ENCODE results near the gene CNGB1. TPM values are rescaled to one million over a fixed set of nuclear protein-coding genes. Genes with fewer than 3 reads are reported as not detected.

The CNGB1 gene
- total and polyA plus RNA-seq, 2 experiments from 2014 or later: not detected

DNA sequence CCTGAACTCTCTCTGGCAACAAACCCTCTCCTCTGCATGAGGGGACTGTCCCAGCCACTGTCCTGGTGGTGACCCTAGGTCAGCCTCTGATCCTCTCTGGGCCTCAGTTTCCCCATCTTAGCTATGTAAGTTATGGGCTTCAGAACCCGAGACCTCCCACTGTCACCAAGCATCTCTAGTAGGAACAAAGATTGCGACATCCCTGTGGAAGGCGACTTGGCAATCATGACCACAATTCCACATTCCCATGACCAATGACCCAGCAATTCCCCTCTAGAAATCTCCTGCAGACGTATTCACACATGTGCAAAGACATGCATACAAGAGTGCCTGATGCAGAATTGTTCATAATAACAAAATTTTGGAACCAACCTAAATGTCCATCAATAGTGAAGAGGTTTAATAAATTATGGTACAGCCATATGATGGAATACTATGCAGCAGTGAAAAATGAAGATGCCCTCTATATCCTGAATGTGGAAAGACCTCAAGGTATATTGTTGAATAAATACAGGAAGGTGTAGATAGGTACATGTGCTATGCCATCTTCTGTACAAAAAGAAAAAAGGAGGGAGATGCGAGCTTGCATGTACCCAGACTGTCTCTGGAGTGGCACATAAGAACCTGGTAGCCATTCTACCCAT, 21.2 kb downstream of the CNGB1 start:
- Histone ChIP-seq H3K9me3 (ENCODE audit: low read depth) (no peaks in the 10 kb centered on the region), H4K20me1 (ENCODE audit: insufficient read depth, poor library complexity, severe bottlenecking) (no peaks in the 10 kb centered on the region), H3K4me3 (no peak overlapping the region), H3K9me2 (replicated peaks; ENCODE audit: insufficient read depth) (no peaks in the 10 kb centered on the region), H2AFZ (no peak overlapping the region), H3K27me3 (no peaks in the 10 kb centered on the region), H3K4me1 (ENCODE audit: insufficient read depth) (no peaks in the 10 kb centered on the region), H3K4me2 (no peak overlapping the region), H3K79me2 (no peaks in the 10 kb centered on the region), H3K36me3 (replicated peaks; ENCODE audit: insufficient read depth, low read depth) (no peaks in the 10 kb centered on the region), H3K27ac (no peak overlapping the region)
- TF ChIP-seq, protein P1, sequence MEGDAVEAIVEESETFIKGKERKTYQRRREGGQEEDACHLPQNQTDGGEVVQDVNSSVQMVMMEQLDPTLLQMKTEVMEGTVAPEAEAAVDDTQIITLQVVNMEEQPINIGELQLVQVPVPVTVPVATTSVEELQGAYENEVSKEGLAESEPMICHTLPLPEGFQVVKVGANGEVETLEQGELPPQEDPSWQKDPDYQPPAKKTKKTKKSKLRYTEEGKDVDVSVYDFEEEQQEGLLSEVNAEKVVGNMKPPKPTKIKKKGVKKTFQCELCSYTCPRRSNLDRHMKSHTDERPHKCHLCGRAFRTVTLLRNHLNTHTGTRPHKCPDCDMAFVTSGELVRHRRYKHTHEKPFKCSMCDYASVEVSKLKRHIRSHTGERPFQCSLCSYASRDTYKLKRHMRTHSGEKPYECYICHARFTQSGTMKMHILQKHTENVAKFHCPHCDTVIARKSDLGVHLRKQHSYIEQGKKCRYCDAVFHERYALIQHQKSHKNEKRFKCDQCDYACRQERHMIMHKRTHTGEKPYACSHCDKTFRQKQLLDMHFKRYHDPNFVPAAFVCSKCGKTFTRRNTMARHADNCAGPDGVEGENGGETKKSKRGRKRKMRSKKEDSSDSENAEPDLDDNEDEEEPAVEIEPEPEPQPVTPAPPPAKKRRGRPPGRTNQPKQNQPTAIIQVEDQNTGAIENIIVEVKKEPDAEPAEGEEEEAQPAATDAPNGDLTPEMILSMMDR (IDR thresholded peaks at IDR 0.05; ENCODE audit: poor library complexity): no peak
- no peak for TF ChIP-seq EZH2phosphoT487 (IDR thresholded peaks at IDR 0.05; ENCODE audit: low read depth, severe bottlenecking, unreplicated experiment)
- no peak for TF ChIP-seq EZH2 (IDR thresholded peaks at IDR 0.05; ENCODE audit: borderline replicate concordance)
- no peak for DNase-seq (ENCODE audit: low spot score)
- 83% methylated on average over 5 of the region's 5 CpGs for WGBS (ENCODE audit: low lambda C conversion rate, missing lambda C conversion rate)

GRCh38 chr16:57949013-57949412, 21.9 kb downstream of the CNGB1 start:
- no peak overlapping the region for H3K4me2 ChIP-seq
- WGBS (ENCODE audit: low lambda C conversion rate, missing lambda C conversion rate): 58% methylated on average over 2 of the region's 2 CpGs

GRCh38 chr16:57948027-57948426, 22.9 kb downstream of the CNGB1 start:
- no peak overlapping the region for H2AFZ ChIP-seq
- TF ChIP-seq EZH2 (IDR thresholded peaks at IDR 0.05; ENCODE audit: borderline replicate concordance): no peak
- TF ChIP-seq EZH2phosphoT487 (IDR thresholded peaks at IDR 0.05; ENCODE audit: low read depth, severe bottlenecking, unreplicated experiment): no peak
- TF ChIP-seq, protein P1 (IDR thresholded peaks at IDR 0.05; ENCODE audit: poor library complexity): no peak
- no peak overlapping the region for H3K4me2 ChIP-seq
- H3K4me1 ChIP-seq (ENCODE audit: insufficient read depth): no peaks in the 10 kb centered on the region
- no peaks in the 10 kb centered on the region for H3K9me3 ChIP-seq (ENCODE audit: low read depth)
- no peak for DNase-seq (ENCODE audit: low spot score)
- no peak overlapping the region for H3K4me3 ChIP-seq
- H3K27ac ChIP-seq: no peak overlapping the region
- no peaks in the 10 kb centered on the region for H3K36me3 ChIP-seq (replicated peaks; ENCODE audit: insufficient read depth, low read depth)
- no peaks in the 10 kb centered on the region for H4K20me1 ChIP-seq (ENCODE audit: insufficient read depth, poor library complexity, severe bottlenecking)
- H3K27me3 ChIP-seq: no peaks in the 10 kb centered on the region
- 90% methylated on average over 5 of the region's 5 CpGs for WGBS (ENCODE audit: low lambda C conversion rate, missing lambda C conversion rate)
- no peaks in the 10 kb centered on the region for H3K79me2 ChIP-seq
- H3K9me2 ChIP-seq (replicated peaks; ENCODE audit: insufficient read depth): no peaks in the 10 kb centered on the region

More at GRCh38 chr16:57949013-57949412, 21.9 kb downstream of the CNGB1 start:
- TF ChIP-seq EZH2 (IDR thresholded peaks at IDR 0.05; ENCODE audit: borderline replicate concordance) (no peak), EZH2phosphoT487 (IDR thresholded peaks at IDR 0.05; ENCODE audit: low read depth, severe bottlenecking, unreplicated experiment) (no peak)
- TF ChIP-seq, protein P1 (IDR thresholded peaks at IDR 0.05; ENCODE audit: poor library complexity): no peak
- Histone ChIP-seq H2AFZ (no peak overlapping the region), H3K9me2 (replicated peaks; ENCODE audit: insufficient read depth) (no peaks in the 10 kb centered on the region), H3K4me3 (no peak overlapping the region), H3K79me2 (no peaks in the 10 kb centered on the region), H3K4me1 (ENCODE audit: insufficient read depth) (no peaks in the 10 kb centered on the region), H4K20me1 (ENCODE audit: insufficient read depth, poor library complexity, severe bottlenecking) (no peaks in the 10 kb centered on the region), H3K27me3 (no peaks in the 10 kb centered on the region), H3K27ac (no peak overlapping the region), H3K36me3 (replicated peaks; ENCODE audit: insufficient read depth, low read depth) (no peaks in the 10 kb centered on the region), H3K9me3 (ENCODE audit: low read depth) (no peaks in the 10 kb centered on the region)
- no peak for DNase-seq (ENCODE audit: low spot score)
